Smooth muscle cell (in vitro differentiated cells): ENCODE measurements around the gene ZCRB1. TPM values are rescaled to one million over a fixed set of nuclear protein-coding genes. Genes with fewer than 3 reads are reported as not detected.

ENCODE experiments used
- DNase-seq: peaks from one replicate; lab custom pipeline; 2025; ENCODE audit not compliant: unreplicated experiment; lab: John Stamatoyannopoulos, UW
- H2AFZ ChIP-seq: fragments of 200-600 bp; sonication (generic); 2 replicates; pipeline ENCODE4 v1.6.0; 2016; ENCODE audit warnings: antibody characterized with exemption, low read depth, mild to moderate bottlenecking
- H3F3A ChIP-seq: fragments of 200-600 bp; sonication (generic); 2 replicates; pipeline ENCODE4 v1.6.0; 2017; ENCODE audit warnings: antibody characterized with exemption, low read depth
- H3K27ac ChIP-seq: fragments of 200-600 bp; sonication (generic); 2 replicates; pipeline ENCODE4 v1.5.1; 2016; ENCODE audit warnings: low read depth, mild to moderate bottlenecking
- H3K27me3 ChIP-seq: fragments of 200-600 bp; sonication (generic); 2 replicates; pipeline ENCODE4 v1.6.1; 2016; ENCODE audit warnings: low read depth, mild to moderate bottlenecking
- H3K36me3 ChIP-seq: fragments of 200-600 bp; sonication (generic); 2 replicates; pipeline ENCODE4 v1.5.1; 2016; ENCODE audit warnings: low read depth
- H3K4me1 ChIP-seq: fragments of 200-600 bp; sonication (generic); 2 replicates; pipeline ENCODE4 v1.5.1; 2016; ENCODE audit warnings: low read depth
- H3K4me2 ChIP-seq: fragments of 200-600 bp; sonication (generic); 2 replicates; pipeline ENCODE4 v1.6.0; 2016; ENCODE audit warnings: mild to moderate bottlenecking
- H3K4me3 ChIP-seq: fragments of 200-600 bp; sonication (generic); 2 replicates; pipeline ENCODE4 v1.5.1; 2016; ENCODE audit warnings: mild to moderate bottlenecking
- H3K79me2 ChIP-seq: fragments of 200-600 bp; sonication (generic); 2 replicates; pipeline ENCODE4 v1.6.0; 2016; ENCODE audit warnings: low read depth, mild to moderate bottlenecking
- H3K9ac ChIP-seq: fragments of 200-600 bp; sonication (generic); 2 replicates; pipeline ENCODE4 v1.6.0; 2016; ENCODE audit warnings: low read depth
- H3K9me3 ChIP-seq: fragments of 200-600 bp; sonication (generic); replicated peaks from 2 replicates; pipeline ENCODE4 v1.5.1; 2016; ENCODE audit warnings: low read depth
- H4K20me1 ChIP-seq: fragments of 200-600 bp; sonication (generic); 2 replicates; pipeline ENCODE4 v1.6.0; 2016; ENCODE audit warnings: low read depth
- CTCF ChIP-seq: fragments of 200-600 bp; sonication (generic); IDR thresholded peaks from 2 replicates; pipeline ENCODE4 v1.5.1; 2017; ENCODE audit warnings: borderline replicate concordance, mild to moderate bottlenecking, antibody characterized with exemption; ENCODE audit not compliant: insufficient read depth, poor library complexity, severe bottlenecking
- WGBS: methylation state at CpG from one replicate; pipeline ENCODE4 v1.1.7; 2016; ENCODE audit warnings: low lambda C conversion rate; 5-methylcytosine and 5-hydroxymethylcytosine counted together
- polyA plus RNA-seq: library from polyadenylated mRNA; unstranded; fragments of >200 nt; fragmentation: Nextera tagmentation; extraction: Ambion mirVana; gene quantifications from 2 replicates; pipeline ENCODE4 v1.2.1, GENCODE V29; 2016
- total RNA-seq: library from RNA; depleted of rRNA; stranded (reverse); fragments of >200 nt; gene quantifications from 2 replicates; pipeline ENCODE4 v1.2.3, GENCODE V29; 2014

ZCRB1 gene
- total RNA-seq (49.9 and 51.7 TPM in 2 replicates), polyA plus RNA-seq (148 and 150 TPM in 2 replicates)

- H3K79me2 ChIP-seq, result peaks cover 50% of the 10 kb centered on the region
Observed at GRCh38 chr12:42325653-42326474, at the start of gene ZCRB1, which contains the start of gene PPHLN1. Gene ZCRB1, minus strand, starts transcription at chr12:42326094. Its CDS starts 1,992 bp downstream, at chr12:42324102. Gene PPHLN1, plus strand, starts transcription at chr12:42326167. Its CDS starts 9,736 bp downstream, at chr12:42335903.

GRCh38 chr12:42373669-42374068, 47.8 kb upstream of the ZCRB1 start:
- Histone ChIP-seq H3K27me3 (no peaks in the 10 kb centered on the region), H2AFZ (no peak overlapping the region), H3K4me1 (no peaks in the 10 kb centered on the region), H3K4me3 (no peak overlapping the region), H3K4me2 (no peak overlapping the region), H3K27ac (no peak overlapping the region), H3K9ac (no peak overlapping the region), H3K9me3 (no peaks in the 10 kb centered on the region), H4K20me1 (peaks cover 16% of the 10 kb centered on the region), H3K79me2 (peaks cover 6% of the 10 kb centered on the region), H3F3A (no peaks in the 10 kb centered on the region), H3K36me3 (peaks cover 4% of the 10 kb centered on the region)
- no peak for TF ChIP-seq CTCF
- DNase-seq, result no peak

More at GRCh38 chr12:42325653-42326474, at the start of gene ZCRB1, which contains the start of gene PPHLN1:
- no peaks in the 10 kb centered on the region for H3K27me3 ChIP-seq
- H3K27ac ChIP-seq, result peak within 1 kb of the TSS; percentile 67
- H2AFZ ChIP-seq, result peak within 1 kb of the TSS; percentile 79
- H4K20me1 ChIP-seq, result peaks cover 38% of the 10 kb centered on the region
- H3K9me3 ChIP-seq, result no peaks in the 10 kb centered on the region
- H3K36me3 ChIP-seq, result peaks cover 6% of the 10 kb centered on the region
- WGBS, result under 1% methylated on average over 55 of the region's 55 CpGs
- peak within 1 kb of the TSS; percentile 92 for H3K4me2 ChIP-seq
- DNase-seq, result peak; percentile 23
- H3F3A ChIP-seq, result no peaks in the 10 kb centered on the region
- no peak for TF ChIP-seq CTCF
- H3K4me1 ChIP-seq, result peaks cover 13% of the 10 kb centered on the region
- H3K9ac ChIP-seq, result peak within 1 kb of the TSS; percentile 88
- peak within 1 kb of the TSS; percentile 93 for H3K4me3 ChIP-seq

- H3K27me3 ChIP-seq, result no peaks in the 10 kb centered on the region
- no peak overlapping the region for H3K4me2 ChIP-seq
- WGBS, result 95% methylated on average over 2 of the region's 2 CpGs
- no peaks in the 10 kb centered on the region for H3F3A ChIP-seq
- no peak for DNase-seq
- peaks cover 16% of the 10 kb centered on the region for H4K20me1 ChIP-seq
- H3K27ac ChIP-seq, result no peak overlapping the region
- H3K4me3 ChIP-seq, result no peak overlapping the region
- H3K9ac ChIP-seq, result no peak overlapping the region
- H2AFZ ChIP-seq, result no peak overlapping the region
- H3K9me3 ChIP-seq, result no peaks in the 10 kb centered on the region
- peak; percentile 64 for TF ChIP-seq CTCF
- peaks cover 4% of the 10 kb centered on the region for H3K36me3 ChIP-seq
- no peaks in the 10 kb centered on the region for H3K4me1 ChIP-seq
- H3K79me2 ChIP-seq, result peaks cover 10% of the 10 kb centered on the region
Observed at GRCh38 chr12:42372154-42372791, 46.4 kb upstream of the ZCRB1 start.
